Astrocyte (in vitro differentiated cells and primary cell): ENCODE measurements around the gene PRSS21. TPM values are rescaled to one million over a fixed set of nuclear protein-coding genes. Genes with fewer than 3 reads are reported as not detected.

Experiments
- DNase-seq: peaks from one replicate; pipeline ENCODE4 v3.0.0-alpha.2; 2010; ENCODE audit warnings: low read depth
- FAIRE-seq: peaks from 2 replicates; lab custom pipeline; 2011; peaks lifted over from hg19 to GRCh38; lab: Jason Lieb, UNC
- H2AFZ ChIP-seq: 2 replicates; pipeline ENCODE4 v1.6.0; 2012; ENCODE audit warnings: low read depth, low read length, inconsistent platforms
- H3K27ac ChIP-seq: 2 replicates; pipeline ENCODE4 v1.5.1; 2011; ENCODE audit warnings: low read depth, low read length, inconsistent platforms
- H3K27me3 ChIP-seq: 2 replicates; pipeline ENCODE4 v1.6.0; 2011; ENCODE audit warnings: low read length, inconsistent platforms; ENCODE audit not compliant: insufficient read depth
- H3K36me3 ChIP-seq: 2 replicates; pipeline ENCODE4 v1.5.1; 2011; ENCODE audit warnings: low read length, inconsistent platforms; ENCODE audit not compliant: insufficient read depth
- H3K4me1 ChIP-seq: 2 replicates; pipeline ENCODE4 v1.5.1; 2011; ENCODE audit warnings: low read length, inconsistent platforms; ENCODE audit not compliant: insufficient read depth
- H3K4me2 ChIP-seq: 2 replicates; pipeline ENCODE4 v1.6.0; 2012; ENCODE audit warnings: low read length, inconsistent platforms
- H3K4me3 ChIP-seq: 2 replicates; pipeline ENCODE4 v1.5.1; 2011; ENCODE audit warnings: low read depth, mild to moderate bottlenecking, low read length, inconsistent platforms; ENCODE audit not compliant: insufficient read depth
- H3K79me2 ChIP-seq: 2 replicates; pipeline ENCODE4 v1.6.0; 2012; ENCODE audit warnings: mild to moderate bottlenecking, low read length, inconsistent platforms; ENCODE audit not compliant: insufficient read depth
- H3K9ac ChIP-seq: 2 replicates; pipeline ENCODE4 v1.6.0; 2012; ENCODE audit warnings: mild to moderate bottlenecking, low read length, inconsistent platforms
- H3K9me3 ChIP-seq: 2 replicates; pipeline ENCODE4 v1.5.1; 2012; ENCODE audit warnings: low read depth, mild to moderate bottlenecking, low read length, inconsistent platforms; ENCODE audit not compliant: insufficient read depth
- H4K20me1 ChIP-seq: 2 replicates; pipeline ENCODE4 v1.6.0; 2012; ENCODE audit warnings: low read length, inconsistent platforms; ENCODE audit not compliant: insufficient read depth
- H3K27ac Mint-ChIP-seq: one replicate; pipeline ENCODE4 v1.8.0; 2021; ENCODE audit warnings: mild to moderate bottlenecking, mixed read lengths; ENCODE audit not compliant: unreplicated experiment
- H3K27me3 Mint-ChIP-seq: one replicate; pipeline ENCODE4 v1.8.0; 2021; ENCODE audit warnings: low read depth, mixed read lengths; ENCODE audit not compliant: unreplicated experiment
- H3K36me3 Mint-ChIP-seq: one replicate; pipeline ENCODE4 v1.8.0; 2021; ENCODE audit warnings: low read depth, mixed read lengths; ENCODE audit not compliant: unreplicated experiment
- H3K4me1 Mint-ChIP-seq: one replicate; pipeline ENCODE4 v1.8.0; 2021; ENCODE audit warnings: low read depth, mixed read lengths; ENCODE audit not compliant: unreplicated experiment
- H3K4me3 Mint-ChIP-seq: one replicate; pipeline ENCODE4 v1.8.0; 2021; ENCODE audit warnings: mild to moderate bottlenecking, moderate library complexity, mixed read lengths; ENCODE audit not compliant: unreplicated experiment
- H3K9me3 Mint-ChIP-seq: one replicate; pipeline ENCODE4 v1.8.0; 2021; ENCODE audit warnings: mild to moderate bottlenecking, mixed read lengths; ENCODE audit not compliant: unreplicated experiment
- CTCF ChIP-seq: IDR thresholded peaks from 2 replicates; pipeline ENCODE4 v1.5.1; 2011; ENCODE audit warnings: low read depth, mild to moderate bottlenecking, inconsistent platforms, low read length, moderate library complexity; ENCODE audit not compliant: insufficient read depth
- EZH2 ChIP-seq: IDR thresholded peaks from 2 replicates; pipeline ENCODE4 v1.6.1; 2012; ENCODE audit warnings: mild to moderate bottlenecking, low read length, inconsistent platforms; ENCODE audit not compliant: insufficient read depth
- total RNA-seq: library from RNA; stranded (reverse); gene quantifications from 2 replicates; pipeline ENCODE4 v1.2.1, GENCODE V29; 2021

Gene PRSS21
- total RNA-seq, 1 donor from 2014 or later = not detected

GRCh38 chr16:2839650-2840450 lies 22.8 kb downstream of the PRSS21 start:
- Histone ChIP-seq H3K27me3 (no peaks in the 10 kb centered on the region), H3K4me1 (peaks cover 33% of the 10 kb centered on the region), H2AFZ (no peak overlapping the region), H3K4me2 (no peak overlapping the region), H3K4me3 (no peak overlapping the region), H3K27ac (no peak overlapping the region), H3K9ac (no peak overlapping the region), H3K36me3 (no peaks in the 10 kb centered on the region), H3K9me3 (no peaks in the 10 kb centered on the region), H4K20me1 (no peaks in the 10 kb centered on the region), H3K79me2 (no peaks in the 10 kb centered on the region)
- peak overlapping the region; percentile 94 for H3K27ac Mint-ChIP-seq
- FAIRE-seq = no peak
- no peak for DNase-seq
- no peaks in the 10 kb centered on the region for H3K27me3 Mint-ChIP-seq
- no peaks in the 10 kb centered on the region for H3K36me3 Mint-ChIP-seq
- no peak overlapping the region for H3K4me3 Mint-ChIP-seq
- peaks cover 34% of the 10 kb centered on the region for H3K4me1 Mint-ChIP-seq
- no peaks in the 10 kb centered on the region for H3K9me3 Mint-ChIP-seq
- TF ChIP-seq CTCF (no peak), EZH2 (no peak)

GRCh38 chr16:2840914-2841313 lies 23.9 kb downstream of the PRSS21 start:
- Histone ChIP-seq H2AFZ (no peak overlapping the region), H3K27me3 (no peaks in the 10 kb centered on the region), H3K36me3 (no peaks in the 10 kb centered on the region), H4K20me1 (no peaks in the 10 kb centered on the region), H3K4me1 (peaks cover 30% of the 10 kb centered on the region), H3K9ac (no peak overlapping the region), H3K79me2 (no peaks in the 10 kb centered on the region), H3K4me3 (no peak overlapping the region), H3K4me2 (no peak overlapping the region), H3K9me3 (no peaks in the 10 kb centered on the region), H3K27ac (no peak overlapping the region)
- no peak overlapping the region for H3K27ac Mint-ChIP-seq
- H3K36me3 Mint-ChIP-seq = no peaks in the 10 kb centered on the region
- H3K4me3 Mint-ChIP-seq = no peak overlapping the region
- no peaks in the 10 kb centered on the region for H3K9me3 Mint-ChIP-seq
- H3K27me3 Mint-ChIP-seq = no peaks in the 10 kb centered on the region
- FAIRE-seq (no peak), DNase-seq (no peak)
- TF ChIP-seq EZH2 = no peak
- no peak for TF ChIP-seq CTCF
- H3K4me1 Mint-ChIP-seq = peaks cover 31% of the 10 kb centered on the region
